A549 (cell line): ENCODE results near the gene BTG4. TPM values are rescaled to one million over a fixed set of nuclear protein-coding genes. Genes with fewer than 3 reads are reported as not detected.

ENCODE experiments used
- ATAC-seq, 2 experiments: fragments of 200-7000 bp in 1 of 2; fragments of >200 bp in 1 of 2; cut with Nextera tagmentation in 1 of 2; cut with Tn5 transposase in 1 of 2; 3 replicates each; pipeline versions ENCODE4 v1.8.0 to v1.9.1; 2018 to 2020; ENCODE audit warnings: mild to moderate bottlenecking in 1 of 2, moderate library complexity in 1 of 2
- CTCF ChIA-PET: fragments of 300-600 bp; sonication (Branson Sonifier 250); formaldehyde crosslinking; extraction: SDS; loops from one replicate; lab custom pipeline; 2021; ENCODE audit warnings: antibody characterized with exemption, inconsistent platforms; lab: Yijun Ruan, JAX
- POLR2A ChIA-PET: fragments of 350-600 bp; formaldehyde crosslinking; extraction: SDS; loops from one replicate; lab custom pipeline; 2021; ENCODE audit warnings: antibody characterized with exemption, inconsistent platforms; lab: Yijun Ruan, JAX
- DNase-seq, 2 experiments: peaks; one replicate each; pipeline versions ENCODE4 v3.0.0 to v3.0.0-alpha.2; 2011 to 2016; ENCODE audit warnings: low read depth in 1 of 2, low spot score in 1 of 2
- FAIRE-seq: peaks from 2 replicates; lab custom pipeline; 2011; peaks lifted over from hg19 to GRCh38; lab: Jason Lieb, UNC
- H3K27ac ChIP-seq, 2 experiments: fragments of >200 bp; sonication (Bioruptor Twin); formaldehyde crosslinking; 3 replicates each; pipeline ENCODE4 v1.5.1; 2016 to 2017
- H3K4me1 ChIP-seq: fragments of >200 bp; sonication (Bioruptor Twin); formaldehyde crosslinking; 3 replicates; pipeline ENCODE4 v1.6.1; 2016
- H3K4me2 ChIP-seq: fragments of >200 bp; sonication (Bioruptor Twin); formaldehyde crosslinking; 3 replicates; pipeline ENCODE4 v1.6.1; 2016
- H3K4me3 ChIP-seq: fragments of >200 bp; sonication (Bioruptor Twin); formaldehyde crosslinking; 3 replicates; pipeline ENCODE4 v1.5.1; 2016
- H3K9me3 ChIP-seq: fragments of >200 bp; sonication (Bioruptor Twin); formaldehyde crosslinking; 3 replicates; pipeline ENCODE4 v1.6.1; 2016
- BCL3 ChIP-seq: fragments of >200 bp; sonication (Bioruptor Twin); formaldehyde crosslinking; IDR thresholded peaks from 3 replicates; pipeline ENCODE4 v1.6.1; 2016
- CBX2 ChIP-seq: fragments of 200-600 bp; sonication (generic); IDR thresholded peaks from 2 replicates; pipeline ENCODE4 v1.6.1; 2016; ENCODE audit warnings: low read depth, mild to moderate bottlenecking, borderline replicate concordance
- CBX8 ChIP-seq: fragments of 200-600 bp; sonication (generic); IDR thresholded peaks from 2 replicates; pipeline ENCODE4 v1.6.1; 2016
- CHD2 ChIP-seq: fragments of 150-350 bp; IDR thresholded peaks from 2 replicates; pipeline ENCODE4 v1.6.1; 2014; ENCODE audit warnings: low read length; ENCODE audit not compliant: partially characterized antibody
- E2F6 ChIP-seq: IDR thresholded peaks from 2 replicates; pipeline ENCODE4 v1.6.1; 2012; ENCODE audit warnings: low read depth, borderline replicate concordance
- EHMT2 ChIP-seq: fragments of 200-600 bp; sonication (generic); IDR thresholded peaks from 2 replicates; pipeline ENCODE4 v1.6.1; 2016; ENCODE audit warnings: antibody characterized with exemption, low read depth, mild to moderate bottlenecking, moderate library complexity
- EP300 ChIP-seq, 2 experiments: fragments of >200 bp; sonication (Bioruptor Twin); formaldehyde crosslinking; IDR thresholded peaks; 2 replicates in 1 of 2; 3 replicates in 1 of 2; pipeline ENCODE4 v1.6.1; 2016 to 2017
- ESRRA ChIP-seq: fragments of 150-350 bp; IDR thresholded peaks from 2 replicates; pipeline ENCODE4 v1.6.1; 2014; ENCODE audit warnings: mild to moderate bottlenecking, low read length, borderline replicate concordance
- HDAC2 ChIP-seq: fragments of 200-600 bp; sonication (generic); IDR thresholded peaks from 2 replicates; pipeline ENCODE4 v1.6.1; 2016
- HES2 ChIP-seq: fragments of >200 bp; sonication (Bioruptor Twin); formaldehyde crosslinking; IDR thresholded peaks from 2 replicates; pipeline ENCODE4 v1.6.1; 2016
- HOXA7 ChIP-seq: fragments of 250-450 bp; sonication (Bioruptor Pico); IDR thresholded peaks from 2 replicates; pipeline ENCODE4 v1.5.0; 2020; ENCODE audit warnings: mild to moderate bottlenecking, moderate library complexity
- HOXB5 ChIP-seq: fragments of 250-450 bp; sonication (Bioruptor Pico); IDR thresholded peaks from 2 replicates; pipeline ENCODE4 v1.5.0; 2020; ENCODE audit warnings: mild to moderate bottlenecking, moderate library complexity
- KDM1A ChIP-seq: fragments of 200-600 bp; sonication (generic); IDR thresholded peaks from 2 replicates; pipeline ENCODE4 v1.6.1; 2016; ENCODE audit warnings: low read depth, mild to moderate bottlenecking
- KDM5A ChIP-seq: fragments of 200-600 bp; sonication (generic); IDR thresholded peaks from 2 replicates; pipeline ENCODE4 v1.6.1; 2016; ENCODE audit warnings: antibody characterized with exemption, mild to moderate bottlenecking
- MAFK ChIP-seq: fragments of 450-650 bp; IDR thresholded peaks from 2 replicates; pipeline ENCODE4 v1.6.1; 2014; ENCODE audit not compliant: partially characterized antibody
- MAZ ChIP-seq: fragments of 150-350 bp; IDR thresholded peaks from 2 replicates; pipeline ENCODE4 v1.6.1; 2014; ENCODE audit warnings: antibody characterized with exemption, low read depth, low read length, borderline replicate concordance
- MYC ChIP-seq: IDR thresholded peaks from 2 replicates; pipeline ENCODE4 v1.6.1; 2012; ENCODE audit warnings: mild to moderate bottlenecking, inconsistent platforms, low read length, improper control_type of control experiment, borderline replicate concordance
- PHF8 ChIP-seq: fragments of 200-600 bp; sonication (generic); IDR thresholded peaks from 2 replicates; pipeline ENCODE4 v1.6.1; 2016; ENCODE audit warnings: low read depth, mild to moderate bottlenecking, antibody characterized with exemption, moderate library complexity, borderline replicate concordance
- POLR2AphosphoS2 ChIP-seq: conservative IDR thresholded peaks from 2 replicates; pipeline ENCODE4 v1.6.1; 2012; ENCODE audit warnings: low read length, improper control_type of control experiment, inconsistent platforms
- RARB ChIP-seq: fragments of 250-450 bp; sonication (Bioruptor Pico); IDR thresholded peaks from 2 replicates; pipeline ENCODE4 v1.8.0; 2021; ENCODE audit warnings: mild to moderate bottlenecking, moderate library complexity
- REST ChIP-seq: fragments of 200-600 bp; sonication (generic); IDR thresholded peaks from 2 replicates; pipeline ENCODE4 v1.6.1; 2016; ENCODE audit warnings: antibody characterized with exemption, mild to moderate bottlenecking, moderate library complexity
- RFX5 ChIP-seq: fragments of 450-650 bp; IDR thresholded peaks from 2 replicates; pipeline ENCODE4 v1.7.1; 2014; ENCODE audit warnings: antibody characterized with exemption, mild to moderate bottlenecking, moderate library complexity
- SMC3 ChIP-seq: fragments of >200 bp; sonication (Bioruptor Twin); formaldehyde crosslinking; IDR thresholded peaks from 3 replicates; pipeline ENCODE4 v1.6.1; 2018; ENCODE audit warnings: inconsistent platforms
- SREBF2 ChIP-seq: fragments of 450-650 bp; IDR thresholded peaks from 2 replicates; pipeline ENCODE4 v1.6.1; 2014; ENCODE audit warnings: mild to moderate bottlenecking, moderate library complexity
- TP53 ChIP-seq: fragments of 250-450 bp; sonication (Bioruptor Pico); IDR thresholded peaks from 2 replicates; pipeline ENCODE4 v1.5.0; 2021; ENCODE audit warnings: mild to moderate bottlenecking, moderate library complexity
- ZSCAN20 ChIP-seq: fragments of 250-450 bp; sonication (Bioruptor Pico); IDR thresholded peaks from 2 replicates; pipeline ENCODE4 v1.8.0; 2022; ENCODE audit warnings: mild to moderate bottlenecking, moderate library complexity
- WGBS: methylation state at CpG from one replicate; pipeline ENCODE4 v1.1.6; 2017; ENCODE audit errors: missing lambda C conversion rate; 5-methylcytosine and 5-hydroxymethylcytosine counted together
- polyA plus RNA-seq, 4 experiments: library from polyadenylated mRNA; depleted of rRNA in 3 of 4; stranded (reverse); fragments of >200 nt; fragmentation: RNase III in 1 of 4; extraction: RNeasy Plus Mini Kit Qiagen cat#74134 plus additional on column Dnase treatment in 1 of 4; gene quantifications; 2 replicates in 3 of 4; 3 replicates in 1 of 4; pipeline ENCODE4 v1.2.3, GENCODE V29; 2011 to 2017

Gene BTG4
- polyA plus RNA-seq, 2 of the 4 experiments (the other 2 are of a cell fraction) = 0.23 to 0.36 TPM

GRCh38 chr11:111530091-111530490, 17.9 kb upstream of the BTG4 start:
- TF ChIP-seq BCL3 (no peak), TP53 (no peak), CBX8 (no peak), CBX2 (no peak), HDAC2 (no peak), PHF8 (no peak), EP300 (IDR thresholded peaks at IDR 0.05) (no peak), SMC3 (no peak), RFX5 (no peak), MAZ (no peak), ESRRA (no peak), POLR2AphosphoS2 (no peak), REST (no peak), MYC (no peak), E2F6 (no peak), KDM5A (no peak)
- Histone ChIP-seq H3K4me3 (no peak overlapping the region), H3K27ac (peak overlapping the region in 1 of 2 experiments; percentile 26; a peak in 1 of 6 replicates), H3K4me1 (peaks cover 36% of the 10 kb centered on the region), H3K4me2 (no peak overlapping the region), H3K9me3 (no peaks in the 10 kb centered on the region)
- ATAC-seq (no peak), DNase-seq (no peak), FAIRE-seq (no peak)
- 84% methylated on average over 3 of the region's 3 CpGs for WGBS
- POLR2A ChIA-PET = interaction anchor here (2.3 kb wide), 1 partner anchor 17 kb away, joined by 6 read pairs; the partner anchor contains the start of gene BTG4
- CTCF ChIA-PET = no interaction called here

GRCh38 chr11:111528557-111528956, 16.4 kb upstream of the BTG4 start:
- no peak overlapping the region; a peak in 1 of 6 replicates for H3K27ac ChIP-seq
- no peak overlapping the region for H3K4me2 ChIP-seq
- WGBS = 68% methylated on average over 1 of the region's 1 CpG
- no peak for FAIRE-seq
- H3K9me3 ChIP-seq = no peaks in the 10 kb centered on the region
- ChIA-PET CTCF (interaction anchor here (0.6 to 1.0 kb wide), 3 partner anchors 16 to 74 kb away, joined by 3 to 4 read pairs (median 4); partner anchors contain the start of gene BTG4), POLR2A (no interaction called here)
- ATAC-seq = no peak
- no peak overlapping the region for H3K4me3 ChIP-seq
- DNase-seq = no peak
- TF ChIP-seq EHMT2 = no peak
- no peak for TF ChIP-seq ZSCAN20 (CRISPR knock-in tag)
- no peak for TF ChIP-seq HOXA7 (CRISPR knock-in tag)
- no peak for TF ChIP-seq KDM1A
- TF ChIP-seq HES2 = no peak
- TF ChIP-seq MAFK = no peak
- no peak for TF ChIP-seq CHD2
- no peak for TF ChIP-seq SREBF2
- no peak for TF ChIP-seq RARB (CRISPR knock-in tag)
- no peak for TF ChIP-seq HOXB5
- H3K4me1 ChIP-seq = peaks cover 33% of the 10 kb centered on the region
